Activated T-cell treated with anti-CD3 and anti-CD28 coated beads, Interleukin-2, amount 50 U/mL, for 72 hours (primary cell): ENCODE results near the gene UBE2S. TPM values are rescaled to one million over a fixed set of nuclear protein-coding genes. Genes with fewer than 3 reads are reported as not detected.
"Not testable (repeated sequence)": the region's sequence is repeated elsewhere in the genome, so short reads cannot be mapped to it uniquely, and the experiment has no call there.

ENCODE experiments used
- ATAC-seq, 2 donors: fragments of 150-1000 bp; cut with Tn5 transposase; replicated peaks in 1 of 2; 2 replicates each; pipeline ENCODE4 v1.10.0; 2021; ENCODE audit warnings: moderate library complexity in 2 of 2, mild to moderate bottlenecking in 1 of 2
- DNase-seq, 2 donors: peaks; one replicate each; pipeline ENCODE4 v3.0.0; 2021 to 2022; ENCODE audit warnings: mixed read lengths in 1 of 2
- H3K27ac Mint-ChIP-seq: one replicate; pipeline ENCODE4 v1.8.0; 2022; ENCODE audit warnings: mild to moderate bottlenecking, moderate library complexity, mixed read lengths
- H3K27me3 Mint-ChIP-seq: one replicate; pipeline ENCODE4 v1.8.0; 2022; ENCODE audit warnings: low read depth, mixed read lengths
- H3K36me3 Mint-ChIP-seq, 2 donors: one replicate each; pipeline ENCODE4 v1.8.0; 2022; ENCODE audit warnings: mixed read lengths in 2 of 2, mild to moderate bottlenecking in 1 of 2; ENCODE audit not compliant: insufficient read depth in 2 of 2
- H3K4me1 Mint-ChIP-seq: one replicate; pipeline ENCODE4 v1.8.0; 2022; ENCODE audit warnings: low read depth, mixed read lengths
- H3K4me3 Mint-ChIP-seq, 2 donors: one replicate each; pipeline ENCODE4 v1.8.0; 2022; ENCODE audit warnings: mild to moderate bottlenecking in 2 of 2, mixed read lengths in 2 of 2, moderate library complexity in 2 of 2
- H3K9me3 Mint-ChIP-seq, 2 donors: one replicate each; pipeline ENCODE4 v1.8.0; 2022; ENCODE audit warnings: mixed read lengths in 2 of 2
- total RNA-seq, 2 donors: library from RNA; stranded (reverse); gene quantifications; one replicate each; pipeline ENCODE4 v1.2.3, GENCODE V29; 2022

Gene UBE2S
- total RNA-seq, 2 donors from 2014 or later, result 192 to 223 TPM

GRCh38 chr19:55433292-55433691, 25.7 kb upstream of the UBE2S start:
- no peaks in the 10 kb centered on the region for H3K9me3 Mint-ChIP-seq
- H3K27me3 Mint-ChIP-seq, result peaks cover 29% of the 10 kb centered on the region
- DNase-seq (no peak), ATAC-seq (no peak)
- no peaks in the 10 kb centered on the region for H3K4me1 Mint-ChIP-seq
- no peak overlapping the region for H3K27ac Mint-ChIP-seq
- H3K4me3 Mint-ChIP-seq, result no peak overlapping the region
- H3K36me3 Mint-ChIP-seq, result no peaks in the 10 kb centered on the region

- H3K27ac Mint-ChIP-seq, result no peak overlapping the region
- no peaks in the 10 kb centered on the region for H3K9me3 Mint-ChIP-seq
- no peak for DNase-seq
- no peaks in the 10 kb centered on the region for H3K36me3 Mint-ChIP-seq
- no peaks in the 10 kb centered on the region for H3K4me1 Mint-ChIP-seq
- no peak for ATAC-seq
- peaks cover 25% of the 10 kb centered on the region for H3K27me3 Mint-ChIP-seq
- no peak overlapping the region for H3K4me3 Mint-ChIP-seq
Measured at GRCh38 chr19:55432241-55432959, 24.8 kb upstream of the UBE2S start.

GRCh38 chr19:55431183-55431582, 23.6 kb upstream of the UBE2S start:
- Mint-ChIP-seq H3K4me1 (no peaks in the 10 kb centered on the region), H3K9me3 (no peaks in the 10 kb centered on the region), H3K36me3 (no peaks in the 10 kb centered on the region), H3K4me3 (no peak overlapping the region), H3K27ac (no peak overlapping the region), H3K27me3 (peaks cover 18% of the 10 kb centered on the region)
- ATAC-seq (no peak), DNase-seq (no peak)

GRCh38 chr19:55426042-55426441, 18.5 kb upstream of the UBE2S start:
- Mint-ChIP-seq H3K27ac (no peak overlapping the region), H3K9me3 (no peaks in the 10 kb centered on the region), H3K27me3 (peaks cover 5% of the 10 kb centered on the region), H3K4me1 (peaks cover 8% of the 10 kb centered on the region), H3K36me3 (no peaks in the 10 kb centered on the region), H3K4me3 (no peak overlapping the region)
- no peak for ATAC-seq
- DNase-seq, result no peak

- Mint-ChIP-seq H3K4me3 (no peak overlapping the region), H3K9me3 (no peaks in the 10 kb centered on the region), H3K4me1 (peaks cover 8% of the 10 kb centered on the region), H3K27ac (no peak overlapping the region), H3K27me3 (no peaks in the 10 kb centered on the region), H3K36me3 (no peaks in the 10 kb centered on the region)
- DNase-seq, result no peak
- no peak for ATAC-seq
Measured at GRCh38 chr19:55424518-55424917, 16.9 kb upstream of the UBE2S start.

GRCh38 chr19:55423225-55424005, 15.8 kb upstream of the UBE2S start:
- Mint-ChIP-seq H3K4me1 (peaks cover 8% of the 10 kb centered on the region), H3K36me3 (no peaks in the 10 kb centered on the region), H3K27ac (no peak overlapping the region), H3K9me3 (no peaks in the 10 kb centered on the region), H3K4me3 (no peak overlapping the region), H3K27me3 (no peaks in the 10 kb centered on the region)
- ATAC-seq, result no peak
- no peak for DNase-seq

GRCh38 chr19:55421281-55421680, 13.7 kb upstream of the UBE2S start:
- H3K9me3 Mint-ChIP-seq, ATAC-seq, H3K27me3 Mint-ChIP-seq, H3K27ac Mint-ChIP-seq, H3K4me3 Mint-ChIP-seq, H3K4me1 Mint-ChIP-seq, H3K36me3 Mint-ChIP-seq, DNase-seq: not testable (repeated sequence)

- no peaks in the 10 kb centered on the region for H3K36me3 Mint-ChIP-seq
- DNase-seq, result no peak
- H3K27me3 Mint-ChIP-seq, result no peaks in the 10 kb centered on the region
- peaks cover 8% of the 10 kb centered on the region for H3K4me1 Mint-ChIP-seq
- no peak overlapping the region for H3K27ac Mint-ChIP-seq
- no peak for ATAC-seq
- H3K4me3 Mint-ChIP-seq, result no peak overlapping the region
- H3K9me3 Mint-ChIP-seq, result no peaks in the 10 kb centered on the region
Measured at GRCh38 chr19:55419624-55420236, 12.1 kb upstream of the UBE2S start.

- no peaks in the 10 kb centered on the region for H3K9me3 Mint-ChIP-seq
- no peaks in the 10 kb centered on the region for H3K27me3 Mint-ChIP-seq
- H3K27ac Mint-ChIP-seq, result no peak overlapping the region
- ATAC-seq, result no peak
- H3K4me3 Mint-ChIP-seq, result no peak overlapping the region
- H3K4me1 Mint-ChIP-seq, result peaks cover 8% of the 10 kb centered on the region
- H3K36me3 Mint-ChIP-seq, result no peaks in the 10 kb centered on the region
- no peak for DNase-seq
Measured at GRCh38 chr19:55419103-55419502, 11.5 kb upstream of the UBE2S start.

- Mint-ChIP-seq H3K36me3 (no peaks in the 10 kb centered on the region), H3K9me3 (no peaks in the 10 kb centered on the region), H3K27ac (no peak overlapping the region), H3K4me1 (peaks cover 8% of the 10 kb centered on the region), H3K27me3 (no peaks in the 10 kb centered on the region), H3K4me3 (no peak overlapping the region)
- ATAC-seq (peak; percentile 67 to 82), DNase-seq (peak; percentile 54 to 60)
Measured at GRCh38 chr19:55418185-55418584, 10.6 kb upstream of the UBE2S start.

GRCh38 chr19:55410168-55410567, 2.6 kb upstream of the UBE2S start:
- H3K27me3 Mint-ChIP-seq, result peaks cover 6% of the 10 kb centered on the region
- no peak overlapping the region for H3K4me3 Mint-ChIP-seq
- peaks cover 15 to 21% of the 10 kb centered on the region in 2 donors for H3K36me3 Mint-ChIP-seq
- H3K9me3 Mint-ChIP-seq, result peaks cover 0 to 2% of the 10 kb centered on the region in 2 donors
- DNase-seq (no peak), ATAC-seq (no peak)
- no peak overlapping the region for H3K27ac Mint-ChIP-seq
- H3K4me1 Mint-ChIP-seq, result peaks cover 25% of the 10 kb centered on the region

- peak overlapping the region in 1 of 2 donors; percentile 88 for H3K4me3 Mint-ChIP-seq
- H3K36me3 Mint-ChIP-seq, result peaks cover 15 to 21% of the 10 kb centered on the region in 2 donors
- DNase-seq, ATAC-seq, H3K9me3 Mint-ChIP-seq, H3K27me3 Mint-ChIP-seq, H3K27ac Mint-ChIP-seq: not testable (repeated sequence)
- H3K4me1 Mint-ChIP-seq, result peaks cover 25% of the 10 kb centered on the region
Measured at GRCh38 chr19:55409179-55409578, 1.6 kb upstream of the UBE2S start.

GRCh38 chr19:55408533-55408872, 915 bp upstream of the UBE2S start:
- ATAC-seq (no peak), DNase-seq (no peak)
- Mint-ChIP-seq H3K27me3 (peaks cover 6% of the 10 kb centered on the region), H3K36me3 (peaks cover 15 to 21% of the 10 kb centered on the region in 2 donors), H3K4me1 (peaks cover 26% of the 10 kb centered on the region), H3K4me3 (peak overlapping the region; percentile 88 to 95), H3K9me3 (peaks cover 0 to 2% of the 10 kb centered on the region in 2 donors), H3K27ac (peak overlapping the region; percentile 93)
